ENCODE data around the gene EIF4A3.

The EIF4A3 gene

GRCh38 chr17:80125656-80126448 is 21.1 kb downstream of the EIF4A3 start:
- Histone ChIP-seq H3K9ac (ENCODE audit: low read depth, low read length, poor library complexity, severe bottlenecking) (no peak overlapping the region), H3K9me2 (replicated peaks; ENCODE audit: low read depth, low read length) (no peaks in the 10 kb centered on the region), H3K4me2 (ENCODE audit: low read depth, low read length, poor library complexity, severe bottlenecking) (no peak overlapping the region), H3K36me3 (ENCODE audit: insufficient read depth, low read length) (no peaks in the 10 kb centered on the region), H3F3A (ENCODE audit: low read depth) (no peaks in the 10 kb centered on the region), H2AFZ (ENCODE audit: low read length) (no peak overlapping the region), H4K20me1 (ENCODE audit: insufficient read depth, low read length, poor library complexity, severe bottlenecking) (no peaks in the 10 kb centered on the region), H3K9me3 (ENCODE audit: insufficient read depth, low read depth, low read length) (no peaks in the 10 kb centered on the region), H3K4me1 (ENCODE audit: insufficient read depth, low read length, poor library complexity, severe bottlenecking) (no peaks in the 10 kb centered on the region), H3K79me2 (ENCODE audit: insufficient read depth, low read length) (no peaks in the 10 kb centered on the region), H3K4me3 (ENCODE audit: low read length, poor library complexity, severe bottlenecking) (no peak overlapping the region), H3K27me3 (ENCODE audit: insufficient read depth, low read length, poor library complexity, severe bottlenecking) (no peaks in the 10 kb centered on the region)
- TF ChIP-seq EZH2phosphoT487 (IDR thresholded peaks at IDR 0.05; ENCODE audit: borderline replicate concordance): no peak

- Histone ChIP-seq H3K36me3 (ENCODE audit: insufficient read depth, low read length) (no peaks in the 10 kb centered on the region), H3K4me3 (ENCODE audit: low read length, poor library complexity, severe bottlenecking) (no peak overlapping the region), H3K9me2 (replicated peaks; ENCODE audit: low read depth, low read length) (no peaks in the 10 kb centered on the region), H3K27me3 (ENCODE audit: insufficient read depth, low read length, poor library complexity, severe bottlenecking) (no peaks in the 10 kb centered on the region), H3K79me2 (ENCODE audit: insufficient read depth, low read length) (no peaks in the 10 kb centered on the region), H3K4me2 (ENCODE audit: low read depth, low read length, poor library complexity, severe bottlenecking) (no peak overlapping the region), H4K20me1 (ENCODE audit: insufficient read depth, low read length, poor library complexity, severe bottlenecking) (no peaks in the 10 kb centered on the region), H3K4me1 (ENCODE audit: insufficient read depth, low read length, poor library complexity, severe bottlenecking) (no peaks in the 10 kb centered on the region), H3K9me3 (ENCODE audit: insufficient read depth, low read depth, low read length) (no peaks in the 10 kb centered on the region), H3F3A (ENCODE audit: low read depth) (no peaks in the 10 kb centered on the region), H2AFZ (ENCODE audit: low read length) (peak overlapping the region; percentile 49; the same call in 1 of the 2 replicates), H3K9ac (ENCODE audit: low read depth, low read length, poor library complexity, severe bottlenecking) (no peak overlapping the region)
- TF ChIP-seq EZH2phosphoT487 (IDR thresholded peaks at IDR 0.05; ENCODE audit: borderline replicate concordance): no peak
- peak; percentile 58 for TF ChIP-seq CTCF (conservative IDR thresholded peaks at IDR 0.05; ENCODE audit: low read length)
Observed at GRCh38 chr17:80124351-80124981, 22.5 kb downstream of the EIF4A3 start.

GRCh38 chr17:80123791-80124190 is 23.1 kb downstream of the EIF4A3 start:
- H2AFZ ChIP-seq (ENCODE audit: low read length): peak overlapping the region; percentile 49; the same call in 1 of the 2 replicates
- no peaks in the 10 kb centered on the region for H3K27me3 ChIP-seq (ENCODE audit: insufficient read depth, low read length, poor library complexity, severe bottlenecking)
- no peak overlapping the region for H3K4me2 ChIP-seq (ENCODE audit: low read depth, low read length, poor library complexity, severe bottlenecking)
- H3F3A ChIP-seq (ENCODE audit: low read depth): no peaks in the 10 kb centered on the region
- no peaks in the 10 kb centered on the region for H3K4me1 ChIP-seq (ENCODE audit: insufficient read depth, low read length, poor library complexity, severe bottlenecking)
- no peaks in the 10 kb centered on the region for H3K36me3 ChIP-seq (ENCODE audit: insufficient read depth, low read length)
- H3K9ac ChIP-seq (ENCODE audit: low read depth, low read length, poor library complexity, severe bottlenecking): no peak overlapping the region
- H3K79me2 ChIP-seq (ENCODE audit: insufficient read depth, low read length): no peaks in the 10 kb centered on the region
- H3K4me3 ChIP-seq (ENCODE audit: low read length, poor library complexity, severe bottlenecking): no peak overlapping the region
- no peak for TF ChIP-seq CTCF (conservative IDR thresholded peaks at IDR 0.05; ENCODE audit: low read length)
- no peak for TF ChIP-seq EZH2phosphoT487 (IDR thresholded peaks at IDR 0.05; ENCODE audit: borderline replicate concordance)
- no peaks in the 10 kb centered on the region for H3K9me2 ChIP-seq (replicated peaks; ENCODE audit: low read depth, low read length)
- H3K9me3 ChIP-seq (ENCODE audit: insufficient read depth, low read depth, low read length): no peaks in the 10 kb centered on the region
- no peaks in the 10 kb centered on the region for H4K20me1 ChIP-seq (ENCODE audit: insufficient read depth, low read length, poor library complexity, severe bottlenecking)
